Natural killer cell treated with Interleukin-12 subunit alpha and Interleukin-12 subunit beta and Interleukin-15 and Interleukin-18, amount 100 ng/mL, for 72 hours (primary cell): ENCODE results near the gene SNX20. TPM values are rescaled to one million over a fixed set of nuclear protein-coding genes. Genes with fewer than 3 reads are reported as not detected.

Experiments used
- ATAC-seq, 2 donors: fragments of 150-1000 bp; cut with Tn5 transposase in 1 of 2; sonication (Bioruptor Pico), chemical (Tn5 transposase) in 1 of 2; 2 replicates each; pipeline ENCODE4 v1.10.0; 2021
- DNase-seq: peaks from one replicate; pipeline ENCODE4 v3.0.0; 2022; ENCODE audit warnings: low spot score
- H3K27ac Mint-ChIP-seq, 2 donors: 1 replicate in 1 of 2; 2 replicates in 1 of 2; pipeline ENCODE4 v1.8.0; 2022; ENCODE audit warnings: mixed read lengths in 2 of 2, mild to moderate bottlenecking in 1 of 2, moderate library complexity in 1 of 2
- H3K27me3 Mint-ChIP-seq, 2 donors: 1 replicate in 1 of 2; 2 replicates in 1 of 2; pipeline ENCODE4 v1.8.0; 2022; ENCODE audit warnings: mixed read lengths in 2 of 2
- H3K36me3 Mint-ChIP-seq: one replicate; pipeline ENCODE4 v1.8.0; 2022; ENCODE audit warnings: mixed read lengths
- H3K4me1 Mint-ChIP-seq, 2 donors: 1 replicate in 1 of 2; 2 replicates in 1 of 2; pipeline ENCODE4 v1.8.0; 2022; ENCODE audit warnings: low read depth in 2 of 2, mixed read lengths in 2 of 2, mild to moderate bottlenecking in 1 of 2
- H3K4me3 Mint-ChIP-seq: one replicate; pipeline ENCODE4 v1.8.0; 2022; ENCODE audit warnings: mixed read lengths
- H3K9me3 Mint-ChIP-seq: 2 replicates; pipeline ENCODE4 v1.8.0; 2022; ENCODE audit warnings: mixed read lengths
- total RNA-seq, 2 donors: library from RNA; stranded (reverse); gene quantifications; one replicate each; pipeline ENCODE4 v1.2.3, GENCODE V29; 2022

Gene SNX20, protein sequence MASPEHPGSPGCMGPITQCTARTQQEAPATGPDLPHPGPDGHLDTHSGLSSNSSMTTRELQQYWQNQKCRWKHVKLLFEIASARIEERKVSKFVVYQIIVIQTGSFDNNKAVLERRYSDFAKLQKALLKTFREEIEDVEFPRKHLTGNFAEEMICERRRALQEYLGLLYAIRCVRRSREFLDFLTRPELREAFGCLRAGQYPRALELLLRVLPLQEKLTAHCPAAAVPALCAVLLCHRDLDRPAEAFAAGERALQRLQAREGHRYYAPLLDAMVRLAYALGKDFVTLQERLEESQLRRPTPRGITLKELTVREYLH
- 10 to 100 TPM; 26.2 to 38.4 TPM for total RNA-seq

DNA sequence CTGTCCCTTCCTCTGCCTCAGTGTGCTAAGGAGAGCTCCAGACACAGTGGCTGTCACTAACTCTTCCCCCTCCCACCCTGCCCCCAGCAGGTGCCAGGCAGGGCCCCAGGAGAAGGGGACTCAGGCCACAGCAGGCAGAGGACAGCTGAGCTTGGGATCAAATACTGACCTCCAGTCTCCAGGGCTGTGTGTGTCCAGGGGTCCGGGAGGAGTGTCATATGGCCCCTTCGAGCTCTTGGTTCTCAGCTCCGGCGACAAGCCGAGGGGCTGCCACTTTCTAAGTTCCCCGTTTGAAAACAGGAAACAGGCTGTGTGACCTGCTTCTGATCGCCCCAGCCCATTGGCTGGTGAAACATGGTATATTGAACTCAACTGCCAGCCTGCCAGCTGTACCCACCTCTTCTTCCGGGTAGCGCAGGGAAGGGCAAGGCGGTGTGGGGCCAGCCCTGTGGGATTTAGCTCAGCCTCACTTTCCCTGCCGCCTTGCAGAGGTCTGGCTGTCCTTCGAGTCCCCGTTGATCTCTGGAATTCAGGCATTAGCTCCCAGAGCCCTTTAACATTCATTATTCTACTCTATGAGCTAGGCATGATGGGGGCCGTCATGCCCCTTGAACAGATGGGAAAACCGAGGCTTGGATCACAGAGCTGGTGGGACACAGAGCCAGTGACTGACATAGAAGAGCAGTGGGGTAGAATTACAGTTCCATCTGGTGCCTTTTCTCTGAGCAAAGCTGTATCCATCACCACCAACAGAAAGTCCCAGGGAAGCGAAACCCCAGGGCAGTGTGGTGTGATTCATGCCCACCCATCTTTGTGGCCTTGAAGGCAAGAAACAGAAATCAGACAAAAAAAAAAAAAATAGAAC is at the start of gene SNX20:
SNX20 (minus strand) TSS at position 292 of the 865 bp plus-strand sequence. CDS start 3,786 bp downstream, outside the sequence.
- Mint-ChIP-seq H3K27ac (peak within 1 kb of the TSS; percentile 90 to 92), H3K4me1 (peaks cover 69 to 73% of the 10 kb centered on the region in 2 donors), H3K4me3 (peak within 1 kb of the TSS; percentile 87), H3K27me3 (no peaks in the 10 kb centered on the region), H3K9me3 (peaks cover 4% of the 10 kb centered on the region), H3K36me3 (no peaks in the 10 kb centered on the region)
- peak; percentile 79 for DNase-seq
- ATAC-seq: peak; percentile 60 to 73

DNA sequence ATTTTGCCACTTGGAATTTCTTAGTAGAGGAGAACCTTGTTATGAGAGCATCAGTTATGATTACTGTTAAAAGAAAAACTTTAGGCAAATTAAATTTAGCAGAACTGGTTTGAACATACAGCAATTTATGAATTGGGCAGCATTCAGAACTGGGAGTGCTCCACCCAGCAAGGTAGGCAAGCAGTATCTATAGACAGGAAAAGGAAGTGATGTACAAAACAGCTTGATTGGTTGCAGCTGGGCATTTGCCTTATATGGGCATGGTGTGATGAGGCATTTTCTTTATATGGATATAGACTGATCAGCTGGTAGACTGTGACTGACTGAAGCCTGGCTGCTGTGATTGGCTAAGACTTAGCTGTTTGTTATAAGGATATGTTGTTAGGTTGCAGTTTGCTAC is 43.2 kb upstream of the SNX20 start:
- no peaks in the 10 kb centered on the region for H3K27me3 Mint-ChIP-seq
- peaks cover 11% of the 10 kb centered on the region for H3K9me3 Mint-ChIP-seq
- H3K27ac Mint-ChIP-seq: peak overlapping the region; percentile 58 to 95
- H3K4me1 Mint-ChIP-seq: peaks cover 28 to 33% of the 10 kb centered on the region in 2 donors
- DNase-seq (no peak), ATAC-seq (peak in 1 of 2 donors; percentile 42)
- H3K4me3 Mint-ChIP-seq: no peak overlapping the region
- H3K36me3 Mint-ChIP-seq: peaks cover 33% of the 10 kb centered on the region

DNA sequence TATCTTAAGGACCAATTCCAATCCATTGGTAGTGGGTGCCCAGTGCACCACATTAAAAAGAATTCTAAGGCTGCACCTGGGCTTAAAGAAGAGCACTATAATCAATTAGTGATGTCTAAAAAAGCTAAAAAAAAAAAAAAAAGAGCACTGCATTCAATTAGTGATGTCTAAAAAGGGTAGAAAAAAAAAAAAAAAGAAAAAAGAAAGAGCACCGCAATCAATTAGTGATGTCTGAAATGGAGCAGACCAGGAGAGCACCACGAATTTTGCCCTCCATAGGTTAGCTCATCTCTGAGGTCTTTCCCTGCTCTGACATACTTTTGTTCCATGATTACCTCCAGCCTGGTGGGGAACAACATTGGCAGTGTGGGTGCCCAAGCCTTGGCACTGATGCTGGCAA is 41.8 kb upstream of the SNX20 start:
- H3K27me3 Mint-ChIP-seq: no peaks in the 10 kb centered on the region
- DNase-seq (no peak), ATAC-seq (no peak)
- peaks cover 11% of the 10 kb centered on the region for H3K9me3 Mint-ChIP-seq
- H3K27ac Mint-ChIP-seq: peak overlapping the region; percentile 93 to 95
- H3K36me3 Mint-ChIP-seq: peaks cover 33% of the 10 kb centered on the region
- peak overlapping the region; percentile 81 for H3K4me3 Mint-ChIP-seq
- peaks cover 36% of the 10 kb centered on the region in 2 donors for H3K4me1 Mint-ChIP-seq

DNA sequence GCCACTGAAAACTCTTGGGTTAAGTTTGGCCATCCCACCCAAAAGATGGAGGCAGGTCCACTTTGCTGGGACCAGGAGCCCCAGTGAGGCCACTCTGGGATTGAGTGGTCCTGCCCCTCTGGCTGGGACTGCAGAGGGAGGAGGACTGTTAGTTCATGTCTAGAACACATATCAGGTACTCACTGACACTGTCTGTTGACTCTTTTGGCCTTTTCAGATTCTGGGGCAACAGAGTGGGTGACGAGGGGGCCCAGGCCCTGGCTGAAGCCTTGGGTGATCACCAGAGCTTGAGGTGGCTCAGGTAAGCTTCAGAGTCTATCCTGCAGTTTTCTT is 41.3 kb upstream of the SNX20 start:
- DNase-seq: no peak
- Mint-ChIP-seq H3K36me3 (peaks cover 33% of the 10 kb centered on the region), H3K27me3 (no peaks in the 10 kb centered on the region), H3K4me3 (peak overlapping the region; percentile 81), H3K9me3 (peaks cover 11% of the 10 kb centered on the region), H3K27ac (peak overlapping the region; percentile 93 to 95), H3K4me1 (peaks cover 37% of the 10 kb centered on the region in 2 donors)
- peak; percentile 41 to 70 for ATAC-seq

DNA sequence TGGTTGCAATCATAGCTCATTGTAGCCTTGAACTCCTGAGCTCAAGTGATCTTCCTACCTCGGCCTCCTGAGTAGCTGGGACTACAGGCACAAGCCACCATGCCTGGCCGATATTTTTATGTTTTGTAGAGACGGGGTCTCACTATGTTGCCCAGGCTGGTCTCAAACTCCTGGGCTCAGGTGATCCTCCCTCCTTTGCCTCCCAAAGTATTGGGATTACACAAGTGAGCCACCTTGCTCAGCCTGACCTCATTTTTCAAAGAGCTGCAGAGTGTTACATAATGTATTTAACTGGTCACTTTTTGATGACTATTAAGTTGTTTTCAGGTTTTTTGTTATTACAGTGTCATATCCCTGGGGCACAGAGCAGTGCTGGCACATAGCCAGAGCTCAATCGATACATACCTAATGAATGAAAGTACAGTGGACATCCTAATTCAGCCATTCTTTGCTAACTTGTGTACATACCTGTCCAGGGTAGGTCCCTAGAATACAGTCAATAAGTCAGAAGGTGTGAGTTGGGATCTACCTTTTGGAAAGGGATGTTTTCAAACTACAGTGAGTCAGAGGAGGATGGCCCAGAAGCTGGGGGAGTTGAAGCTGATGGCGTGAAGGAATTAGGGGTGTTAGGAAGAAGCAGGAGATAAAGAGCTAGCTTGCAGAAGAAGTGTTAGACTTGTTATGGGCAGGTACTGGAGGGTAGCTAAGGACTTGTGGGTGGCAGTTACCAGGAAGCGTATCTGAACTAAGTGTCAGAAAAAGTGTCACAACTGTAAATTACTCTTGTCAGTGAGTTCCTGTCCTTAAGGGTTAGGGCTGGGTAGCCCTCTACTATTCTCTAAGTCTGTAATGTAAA is 40.7 kb upstream of the SNX20 start:
- no peaks in the 10 kb centered on the region for H3K27me3 Mint-ChIP-seq
- DNase-seq (no peak), ATAC-seq (peak; percentile 88 to 91)
- peaks cover 37% of the 10 kb centered on the region in 2 donors for H3K4me1 Mint-ChIP-seq
- H3K4me3 Mint-ChIP-seq: peak overlapping the region; percentile 81
- peaks cover 33% of the 10 kb centered on the region for H3K36me3 Mint-ChIP-seq
- peaks cover 11% of the 10 kb centered on the region for H3K9me3 Mint-ChIP-seq
- peak overlapping the region; percentile 93 to 95 for H3K27ac Mint-ChIP-seq

DNA sequence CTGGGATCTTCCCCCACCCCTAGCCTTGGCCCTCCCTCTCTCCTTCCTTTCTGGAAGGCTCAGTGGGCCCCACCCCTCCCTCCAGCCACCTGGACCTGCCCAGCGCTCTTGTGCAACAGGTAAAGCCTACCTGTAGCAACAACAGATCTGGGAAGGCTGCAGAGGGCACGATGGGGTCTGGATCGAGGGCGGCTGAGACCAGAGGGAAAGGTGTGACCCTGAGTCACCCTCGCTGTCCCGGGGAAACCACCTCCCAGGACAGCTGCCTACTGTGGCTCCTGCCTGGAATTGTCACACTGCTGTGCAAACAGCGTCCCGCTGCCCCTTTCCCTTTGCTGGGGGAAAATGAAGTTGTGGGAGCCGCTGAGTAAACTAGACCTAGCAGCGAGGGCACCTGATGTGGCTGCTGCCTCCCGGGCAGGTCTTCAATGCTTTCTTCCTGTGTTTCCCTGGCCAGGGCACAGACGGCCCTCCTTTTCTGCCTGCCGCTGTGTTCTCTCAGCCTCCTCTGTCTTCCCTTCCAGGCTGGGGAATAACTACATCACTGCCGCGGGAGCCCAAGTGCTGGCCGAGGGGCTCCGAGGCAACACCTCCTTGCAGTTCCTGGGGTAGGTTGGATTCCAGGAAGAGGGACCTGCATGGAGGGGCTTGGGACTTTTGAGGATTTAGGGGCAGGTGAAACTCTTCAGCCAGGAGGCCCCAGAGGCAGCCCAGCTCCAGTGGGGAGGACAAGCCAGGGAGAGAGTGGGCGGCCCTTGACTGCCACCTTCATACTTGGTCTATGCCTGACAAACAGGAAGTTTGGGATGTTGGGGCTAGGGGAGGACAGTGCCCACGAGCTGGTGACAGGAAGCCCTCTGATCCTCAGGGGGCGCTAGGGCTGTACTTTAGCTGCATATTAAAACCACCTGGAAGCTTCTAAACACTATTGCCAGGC is 38.6 kb upstream of the SNX20 start:
- no peak for DNase-seq
- Mint-ChIP-seq H3K27ac (no peak overlapping the region), H3K9me3 (peaks cover 11% of the 10 kb centered on the region), H3K4me1 (peaks cover 37% of the 10 kb centered on the region in 2 donors), H3K4me3 (no peak overlapping the region), H3K27me3 (no peaks in the 10 kb centered on the region), H3K36me3 (peaks cover 24% of the 10 kb centered on the region)
- ATAC-seq: no peak

DNA sequence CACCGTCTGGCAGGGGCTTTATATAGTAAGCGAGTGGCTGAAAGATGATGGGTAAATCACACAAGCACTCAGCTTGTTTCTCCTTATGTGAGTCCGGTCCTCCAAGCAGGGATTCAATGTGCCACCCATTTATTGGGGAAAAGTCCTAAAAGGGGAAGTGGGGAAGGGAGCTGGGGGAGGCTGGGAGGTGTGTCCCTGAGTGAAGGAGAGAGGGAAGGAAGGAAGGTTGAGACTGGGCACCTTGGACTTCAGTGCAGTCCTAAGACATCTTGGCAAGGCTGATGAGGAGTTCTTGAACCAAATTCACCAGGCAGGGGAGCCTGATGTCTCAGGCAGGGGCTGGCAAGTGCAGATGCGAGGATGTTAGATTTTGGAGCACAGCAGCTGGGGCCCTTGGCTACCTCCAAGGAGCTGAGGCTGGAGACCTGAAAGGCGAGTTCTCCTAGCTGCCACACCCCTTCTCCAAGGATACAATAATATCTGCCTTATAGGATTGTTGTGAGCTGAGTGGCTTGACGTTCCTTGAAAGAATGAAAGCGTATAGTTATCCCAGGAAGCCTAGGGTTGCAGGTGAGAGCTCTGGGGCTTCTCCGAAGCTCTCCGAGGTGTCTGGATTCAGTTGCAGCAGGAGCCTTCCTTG is 37.8 kb upstream of the SNX20 start:
- peaks cover 30 to 32% of the 10 kb centered on the region in 2 donors for H3K4me1 Mint-ChIP-seq
- peaks cover 17% of the 10 kb centered on the region for H3K36me3 Mint-ChIP-seq
- no peak for ATAC-seq
- no peaks in the 10 kb centered on the region for H3K27me3 Mint-ChIP-seq
- peaks cover 5% of the 10 kb centered on the region for H3K9me3 Mint-ChIP-seq
- peak overlapping the region; percentile 16 to 70 for H3K27ac Mint-ChIP-seq
- no peak for DNase-seq
- H3K4me3 Mint-ChIP-seq: no peak overlapping the region

DNA sequence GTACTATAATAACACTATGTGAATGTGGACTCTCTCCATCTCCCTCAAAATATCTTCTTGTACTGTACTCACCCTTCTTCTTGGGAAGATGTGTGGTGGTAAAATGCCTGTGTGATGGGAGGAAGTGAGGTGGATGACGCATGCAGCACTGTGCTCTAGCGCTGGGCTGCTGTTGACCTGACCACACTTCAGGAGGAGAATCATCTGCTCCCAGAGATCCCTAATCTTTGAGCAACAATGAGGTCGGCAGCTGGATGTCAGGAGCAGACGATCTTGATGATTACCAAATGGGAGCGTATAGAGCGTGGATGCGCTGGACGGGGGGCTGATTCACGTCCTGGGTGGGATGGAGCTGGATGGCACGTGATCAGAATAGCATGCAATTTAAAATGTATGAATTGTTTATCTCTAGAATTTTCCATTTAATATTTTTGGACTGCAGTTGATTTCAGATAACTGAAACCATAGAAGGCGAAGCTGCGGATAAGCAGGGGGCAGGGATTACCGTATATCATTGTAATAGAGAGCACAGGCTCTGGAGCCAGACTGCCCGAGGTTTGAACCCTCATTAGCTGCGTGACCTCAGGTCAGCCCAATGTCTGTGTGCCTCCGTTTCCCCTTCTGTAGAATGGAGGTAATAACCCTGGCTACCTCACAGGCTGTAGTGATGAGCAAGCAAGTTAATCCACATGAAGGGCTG is 37.1 kb upstream of the SNX20 start:
- Mint-ChIP-seq H3K27ac (peak overlapping the region; percentile 16 to 70), H3K36me3 (peaks cover 10% of the 10 kb centered on the region)

DNA sequence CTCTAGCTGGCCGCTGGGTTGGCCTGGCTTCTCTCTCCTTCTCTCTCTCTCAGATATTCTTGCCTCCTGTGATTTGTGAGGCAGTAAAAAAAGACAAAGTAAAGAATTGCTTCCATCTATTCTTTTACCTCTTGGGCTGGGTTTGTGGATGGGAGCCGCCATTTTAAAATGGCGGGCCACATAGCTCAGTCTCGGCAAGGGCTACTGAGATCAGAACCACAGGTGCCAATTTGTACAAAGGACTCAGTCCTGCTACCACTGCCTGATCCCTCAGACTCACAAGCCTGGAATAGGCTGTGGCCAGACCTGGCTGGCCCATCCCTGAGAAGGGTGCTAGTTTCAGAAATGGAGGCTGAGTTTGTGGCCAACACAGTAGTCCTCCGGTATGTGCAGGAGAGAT is 36.4 kb upstream of the SNX20 start:
- H3K27me3 Mint-ChIP-seq: no peaks in the 10 kb centered on the region
- H3K9me3 Mint-ChIP-seq: no peaks in the 10 kb centered on the region
- peaks cover 3% of the 10 kb centered on the region for H3K36me3 Mint-ChIP-seq
- ATAC-seq (no peak), DNase-seq (no peak)
- no peak overlapping the region for H3K4me3 Mint-ChIP-seq
- H3K27ac Mint-ChIP-seq: peak overlapping the region in 1 of 2 donors; percentile 70
- peaks cover 18 to 23% of the 10 kb centered on the region in 2 donors for H3K4me1 Mint-ChIP-seq

More for the DNA sequence above, 37.1 kb upstream of the SNX20 start:
- DNase-seq: no peak
- Mint-ChIP-seq H3K4me3 (no peak overlapping the region), H3K9me3 (peaks cover 1% of the 10 kb centered on the region), H3K27me3 (no peaks in the 10 kb centered on the region), H3K4me1 (peaks cover 25 to 29% of the 10 kb centered on the region in 2 donors)
- no peak for ATAC-seq

DNA sequence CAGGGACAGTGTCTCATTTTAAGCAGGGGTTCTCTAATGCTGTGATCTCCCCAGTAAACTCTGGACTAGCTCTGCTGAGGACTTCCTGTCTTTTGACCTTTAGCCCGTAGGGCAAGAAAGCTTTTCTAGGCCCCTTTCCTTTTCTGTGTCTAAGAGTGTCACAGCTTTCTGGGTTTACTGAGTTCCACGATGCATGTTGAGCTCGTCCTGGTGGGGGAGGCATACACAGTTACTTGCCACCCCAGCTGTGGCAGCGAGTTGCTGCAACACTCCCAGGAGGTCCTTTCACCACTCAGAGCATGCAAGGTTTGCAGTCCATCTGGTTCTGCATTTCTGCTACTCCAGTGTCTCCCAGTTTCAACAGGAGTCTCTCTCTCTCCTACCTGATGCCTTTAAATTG is 36.0 kb upstream of the SNX20 start:
- ATAC-seq (no peak), DNase-seq (no peak)
- Mint-ChIP-seq H3K27me3 (no peaks in the 10 kb centered on the region), H3K36me3 (no peaks in the 10 kb centered on the region), H3K9me3 (no peaks in the 10 kb centered on the region), H3K27ac (peak overlapping the region in 1 of 2 donors; percentile 12), H3K4me1 (peaks cover 14 to 19% of the 10 kb centered on the region in 2 donors), H3K4me3 (no peak overlapping the region)

DNA sequence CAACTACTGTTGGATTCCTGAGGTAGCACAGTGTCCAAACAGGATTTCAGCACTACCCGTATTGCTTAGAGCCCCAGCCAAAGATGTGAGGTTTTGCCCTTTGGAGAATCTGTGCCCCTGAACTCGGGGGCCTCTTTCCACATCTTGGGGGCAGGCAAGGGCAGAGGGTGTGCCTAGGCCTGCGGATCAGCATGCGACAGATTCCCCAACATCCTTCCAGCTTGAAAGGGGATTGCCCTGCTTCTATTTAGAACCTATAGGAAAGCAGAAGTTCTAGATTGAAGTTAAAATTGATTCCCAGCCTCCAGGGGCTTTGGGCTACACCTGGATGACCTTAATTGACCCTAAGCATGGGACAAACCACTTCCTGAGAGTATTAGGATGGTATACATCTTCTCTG is 31.8 kb upstream of the SNX20 start:
- no peaks in the 10 kb centered on the region for H3K27me3 Mint-ChIP-seq
- no peak for DNase-seq
- no peak overlapping the region for H3K4me3 Mint-ChIP-seq
- peak overlapping the region in 1 of 2 donors; percentile 66 for H3K27ac Mint-ChIP-seq
- no peaks in the 10 kb centered on the region for H3K36me3 Mint-ChIP-seq
- no peaks in the 10 kb centered on the region for H3K9me3 Mint-ChIP-seq
- no peak for ATAC-seq
- peaks cover 12 to 19% of the 10 kb centered on the region in 2 donors for H3K4me1 Mint-ChIP-seq

DNA sequence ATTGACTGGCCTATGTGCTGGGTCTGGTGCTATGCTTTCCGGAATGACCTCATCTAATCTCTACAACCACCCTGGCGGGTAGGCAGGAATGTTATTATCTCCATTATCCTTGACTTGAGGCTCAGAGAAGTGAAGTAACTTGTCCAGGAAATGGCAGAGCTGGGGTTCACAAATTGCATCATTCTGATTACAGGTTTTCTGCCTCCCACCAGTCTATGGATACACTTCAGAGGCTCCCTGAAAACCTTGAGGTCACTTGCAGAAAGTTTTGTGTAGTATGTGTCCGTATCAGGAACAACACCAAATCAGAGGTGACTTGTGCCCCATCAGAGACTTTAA is 31.4 kb upstream of the SNX20 start:
- no peaks in the 10 kb centered on the region for H3K27me3 Mint-ChIP-seq
- no peak overlapping the region for H3K4me3 Mint-ChIP-seq
- no peaks in the 10 kb centered on the region for H3K9me3 Mint-ChIP-seq
- H3K36me3 Mint-ChIP-seq: no peaks in the 10 kb centered on the region
- ATAC-seq (no peak), DNase-seq (no peak)
- H3K4me1 Mint-ChIP-seq: peaks cover 11 to 18% of the 10 kb centered on the region in 2 donors
- H3K27ac Mint-ChIP-seq: no peak overlapping the region
